Neural progenitor cell (in vitro differentiated cells): ENCODE data around the gene PLEKHS1. TPM values are rescaled to one million over a fixed set of nuclear protein-coding genes. Genes with fewer than 3 reads are reported as not detected.
"Not testable (repeated sequence)": the region's sequence is repeated elsewhere in the genome, so short reads cannot be mapped to it uniquely, and the experiment has no call there.

Experiments used
- DNase-seq: peaks from one replicate; pipeline ENCODE4 v3.0.0-alpha.2; 2016; ENCODE audit warnings: low spot score
- H2AFZ ChIP-seq: fragments of 200-600 bp; sonication (generic); replicated peaks from 2 replicates; pipeline ENCODE4 v1.6.1; 2016; ENCODE audit warnings: antibody characterized with exemption
- H3F3A ChIP-seq: fragments of 200-600 bp; sonication (generic); 2 replicates; pipeline ENCODE4 v1.6.1; 2016; ENCODE audit warnings: antibody characterized with exemption, low read depth
- H3K27ac ChIP-seq: fragments of 200-600 bp; sonication (generic); 2 replicates; pipeline ENCODE4 v1.5.1; 2016; ENCODE audit warnings: mild to moderate bottlenecking
- H3K27me3 ChIP-seq: fragments of 200-600 bp; sonication (generic); 2 replicates; pipeline ENCODE4 v1.6.1; 2016; ENCODE audit warnings: mild to moderate bottlenecking, moderate library complexity
- H3K36me3 ChIP-seq: fragments of 200-600 bp; sonication (generic); 2 replicates; pipeline ENCODE4 v1.5.1; 2016
- H3K4me1 ChIP-seq: fragments of 200-600 bp; sonication (generic); 2 replicates; pipeline ENCODE4 v1.6.1; 2016; ENCODE audit warnings: mixed run types
- H3K4me2 ChIP-seq: fragments of 200-600 bp; sonication (generic); 2 replicates; pipeline ENCODE4 v1.6.1; 2016
- H3K4me3 ChIP-seq: fragments of 200-600 bp; sonication (generic); 2 replicates; pipeline ENCODE4 v1.5.1; 2016
- H3K79me2 ChIP-seq: fragments of 200-600 bp; sonication (generic); 2 replicates; pipeline ENCODE4 v1.6.1; 2016; ENCODE audit warnings: low read depth
- H3K9ac ChIP-seq: fragments of 200-600 bp; sonication (generic); 2 replicates; pipeline ENCODE4 v1.6.1; 2016
- H3K9me3 ChIP-seq: fragments of 200-600 bp; sonication (generic); 2 replicates; pipeline ENCODE4 v1.5.1; 2016; ENCODE audit warnings: low read depth
- H4K20me1 ChIP-seq: fragments of 200-600 bp; sonication (generic); 2 replicates; pipeline ENCODE4 v1.6.1; 2016; ENCODE audit warnings: low read depth
- H3K27ac Mint-ChIP-seq: 3 replicates; pipeline ENCODE4 v1.8.0; 2021; ENCODE audit warnings: mixed read lengths
- H3K27me3 Mint-ChIP-seq: 2 replicates; pipeline ENCODE4 v1.8.0; 2022; ENCODE audit warnings: low read depth, mild to moderate bottlenecking, inconsistent platforms, moderate library complexity, mixed read lengths; ENCODE audit not compliant: insufficient read depth
- H3K36me3 Mint-ChIP-seq: 3 replicates; pipeline ENCODE4 v1.8.0; 2021; ENCODE audit warnings: mixed read lengths
- H3K4me1 Mint-ChIP-seq: 3 replicates; pipeline ENCODE4 v1.8.0; 2021; ENCODE audit warnings: mixed read lengths
- H3K4me3 Mint-ChIP-seq: 3 replicates; pipeline ENCODE4 v1.8.0; 2021; ENCODE audit warnings: mild to moderate bottlenecking, moderate library complexity, mixed read lengths
- H3K9me3 Mint-ChIP-seq: 3 replicates; pipeline ENCODE4 v1.8.0; 2020; ENCODE audit warnings: mixed read lengths
- CTCF ChIP-seq: fragments of 200-600 bp; sonication (generic); IDR thresholded peaks from 2 replicates; pipeline ENCODE4 v1.5.1; 2017; ENCODE audit warnings: antibody characterized with exemption, mild to moderate bottlenecking
- EZH2 ChIP-seq: fragments of 200-600 bp; sonication (generic); IDR thresholded peaks from 2 replicates; pipeline ENCODE4 v1.6.1; 2017; ENCODE audit warnings: antibody characterized with exemption, mild to moderate bottlenecking, moderate library complexity
- EZH2phosphoT487 ChIP-seq: fragments of 200-600 bp; sonication (generic); IDR thresholded peaks from 2 replicates; pipeline ENCODE4 v1.6.1; 2017; ENCODE audit warnings: antibody characterized with exemption
- microRNA-seq: library from miRNA; unstranded; fragments of <30 nt; microRNA quantifications from one replicate; pipeline ENCODE4, GENCODE V29; 2016
- small RNA-seq: library from RNA; depleted of rRNA; stranded (forward); fragments of <200 nt; gene quantifications from one replicate; pipeline ENCODE3, GENCODE V24; 2015
- total RNA-seq: library from RNA; depleted of rRNA; stranded (reverse); fragments of >200 nt; gene quantifications from 2 replicates; pipeline ENCODE4 v1.2.3, GENCODE V29; 2015; ENCODE audit warnings: low replicate concordance

The PLEKHS1 gene
- total RNA-seq, 1 donor from 2014 or later, result not detected

- no peaks in the 10 kb centered on the region for H3K79me2 ChIP-seq
- no peaks in the 10 kb centered on the region for H4K20me1 ChIP-seq
- H2AFZ ChIP-seq, result no peak overlapping the region
- H3F3A ChIP-seq, result no peaks in the 10 kb centered on the region
- no peaks in the 10 kb centered on the region for H3K9me3 ChIP-seq
- no peak overlapping the region for H3K27ac ChIP-seq
- Mint-ChIP-seq H3K4me1 (no peaks in the 10 kb centered on the region), H3K36me3 (no peaks in the 10 kb centered on the region), H3K9me3 (no peaks in the 10 kb centered on the region), H3K4me3 (no peak overlapping the region), H3K27ac (no peak overlapping the region), H3K27me3 (peaks cover 5% of the 10 kb centered on the region)
- H3K4me3 ChIP-seq, result no peak overlapping the region
- H3K4me1 ChIP-seq, result no peaks in the 10 kb centered on the region
- no peaks in the 10 kb centered on the region for H3K27me3 ChIP-seq
- TF ChIP-seq CTCF (no peak), EZH2phosphoT487 (no peak), EZH2 (no peak)
- no peak overlapping the region for H3K9ac ChIP-seq
- H3K36me3 ChIP-seq, result no peaks in the 10 kb centered on the region
- DNase-seq, result no peak
- H3K4me2 ChIP-seq, result no peak overlapping the region
These were observed 70.7 kb downstream of the PLEKHS1 start for GRCh38 chr10:113822174-113822573.

- Histone ChIP-seq H3K36me3 (no peaks in the 10 kb centered on the region), H3K9ac (no peak overlapping the region), H3K27me3 (no peaks in the 10 kb centered on the region), H3K27ac (no peak overlapping the region), H3K9me3 (no peaks in the 10 kb centered on the region), H3K4me2 (no peak overlapping the region), H4K20me1 (no peaks in the 10 kb centered on the region), H3K4me1 (no peaks in the 10 kb centered on the region), H3K4me3 (no peak overlapping the region), H2AFZ (no peak overlapping the region), H3K79me2 (no peaks in the 10 kb centered on the region), H3F3A (no peaks in the 10 kb centered on the region)
- Mint-ChIP-seq H3K9me3 (no peaks in the 10 kb centered on the region), H3K36me3 (no peaks in the 10 kb centered on the region), H3K27ac (no peak overlapping the region), H3K27me3 (peaks cover 5% of the 10 kb centered on the region), H3K4me3 (no peak overlapping the region), H3K4me1 (no peaks in the 10 kb centered on the region)
- DNase-seq, result no peak
- TF ChIP-seq EZH2, result no peak
- no peak for TF ChIP-seq CTCF
- no peak for TF ChIP-seq EZH2phosphoT487
These were observed 71.9 kb downstream of the PLEKHS1 start for GRCh38 chr10:113823389-113823788.

- no peak overlapping the region for H2AFZ ChIP-seq
- Mint-ChIP-seq H3K27ac (no peak overlapping the region), H3K4me1 (no peaks in the 10 kb centered on the region), H3K36me3 (no peaks in the 10 kb centered on the region), H3K4me3 (no peak overlapping the region), H3K27me3 (peaks cover 6% of the 10 kb centered on the region), H3K9me3 (no peaks in the 10 kb centered on the region)
- H3K79me2 ChIP-seq, result no peaks in the 10 kb centered on the region
- no peaks in the 10 kb centered on the region for H3K4me1 ChIP-seq
- DNase-seq, result no peak
- H3K4me2 ChIP-seq, result no peak overlapping the region
- TF ChIP-seq EZH2phosphoT487 (no peak), EZH2 (no peak), CTCF (no peak)
- H3F3A ChIP-seq, result no peaks in the 10 kb centered on the region
- no peaks in the 10 kb centered on the region for H4K20me1 ChIP-seq
- H3K27me3 ChIP-seq, result no peaks in the 10 kb centered on the region
- H3K4me3 ChIP-seq, result no peak overlapping the region
- H3K36me3 ChIP-seq, result no peaks in the 10 kb centered on the region
- no peak overlapping the region for H3K27ac ChIP-seq
- no peak overlapping the region for H3K9ac ChIP-seq
- H3K9me3 ChIP-seq, result no peaks in the 10 kb centered on the region
These were observed 74.3 kb downstream of the PLEKHS1 start for GRCh38 chr10:113825791-113826190.

GRCh38 chr10:113828567-113828966 is 77.1 kb downstream of the PLEKHS1 start:
- H3K4me2 ChIP-seq, H4K20me1 ChIP-seq, H3K27ac ChIP-seq, H3K4me1 Mint-ChIP-seq, H3K27me3 ChIP-seq, H3K4me1 ChIP-seq, H3K9me3 ChIP-seq, H3K4me3 ChIP-seq, H3K36me3 ChIP-seq, H3K9me3 Mint-ChIP-seq, H3K27ac Mint-ChIP-seq, H3K4me3 Mint-ChIP-seq, H3K27me3 Mint-ChIP-seq, H2AFZ ChIP-seq, H3F3A ChIP-seq, H3K36me3 Mint-ChIP-seq, H3K79me2 ChIP-seq, H3K9ac ChIP-seq: not testable (repeated sequence)
- peak; percentile 45 for DNase-seq

Small RNA genes lying within 50 kb of the gene (microRNA-seq; reads per million reads assigned to microRNA genes)
- gene MIR4483, result not detected

Small RNA genes lying within 50 kb of the gene (small RNA-seq; reads per million reads assigned to genes)
- gene RF00560, result not detected

Other genes starting within 250 kb of the PLEKHS1 start
- gene HABP2, start 198.6 kb upstream of the PLEKHS1 start, total RNA-seq, result not detected in 2 replicates
- not detected in 2 replicates for gene NRAP, start 87.6 kb upstream of the PLEKHS1 start, total RNA-seq
- gene CASP7, start 71.8 kb upstream of the PLEKHS1 start, total RNA-seq, result 17.8 and 18.9 TPM in 2 replicates
- 24.0 and 35.9 TPM in 2 replicates for gene DCLRE1A, start 102.4 kb downstream of the PLEKHS1 start, total RNA-seq
- gene NHLRC2, start 103.0 kb downstream of the PLEKHS1 start, total RNA-seq, result 38.0 and 47.6 TPM in 2 replicates